Ramos (cell line): Measurements from ENCODE around the gene HEATR5A.
"Not testable (repeated sequence)": the region's sequence is repeated elsewhere in the genome, so short reads cannot be mapped to it uniquely, and the experiment has no call there.

Experiments used
- in situ Hi-C: fragments of 300-500 bp; cut with MboI; formaldehyde crosslinking; loops from one replicate; pipeline ENCODE4 v1.14.3; 2022; ENCODE audit warnings: low sequenced_read_pairs; ENCODE audit not compliant: unreplicated experiment

The HEATR5A gene

DNA sequence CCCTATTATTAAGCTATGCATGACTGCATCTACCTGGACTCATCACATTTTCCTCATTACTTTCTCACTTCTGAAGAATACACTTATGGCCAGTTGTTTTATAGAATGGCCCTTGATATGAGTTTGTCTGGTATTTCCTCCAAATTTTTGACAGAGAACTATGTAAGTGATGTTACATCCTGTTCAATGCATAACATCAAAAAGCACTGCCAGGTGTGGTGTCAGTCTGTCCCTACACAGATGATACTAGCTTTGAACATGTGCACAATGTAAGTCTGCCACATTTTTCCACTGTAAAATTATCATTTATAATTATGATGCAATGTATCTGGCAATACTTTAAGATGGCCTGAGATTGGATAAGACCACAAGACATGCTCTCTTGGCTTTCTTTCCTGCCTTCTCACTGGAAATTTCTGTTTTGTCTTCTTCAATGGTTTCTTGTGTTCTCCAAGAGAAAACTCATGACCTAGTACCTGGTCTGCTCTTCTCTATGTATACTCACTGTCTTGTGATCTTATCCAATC is 28.3 kb downstream of the HEATR5A start:
- in situ Hi-C loops: no loop called here

DNA sequence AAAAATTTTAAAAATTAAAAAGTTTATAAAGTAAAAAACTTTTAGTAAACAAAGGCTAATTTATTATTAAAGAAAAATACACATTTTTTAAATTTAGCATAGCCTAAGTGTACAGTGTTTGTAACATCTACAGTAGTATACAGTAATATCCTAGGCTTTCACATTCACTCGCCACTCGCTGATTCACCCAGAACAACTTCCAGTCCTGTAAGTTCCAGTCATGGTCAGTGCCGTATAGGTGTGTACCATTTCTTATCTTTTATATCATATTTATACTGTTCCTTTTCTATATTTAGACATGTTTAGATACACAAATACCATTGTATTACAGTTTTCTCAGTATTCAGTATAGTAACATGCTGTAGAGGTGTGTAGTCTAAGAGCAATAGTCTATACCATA is 28.9 kb downstream of the HEATR5A start:
- in situ Hi-C loops: no loop called here

DNA sequence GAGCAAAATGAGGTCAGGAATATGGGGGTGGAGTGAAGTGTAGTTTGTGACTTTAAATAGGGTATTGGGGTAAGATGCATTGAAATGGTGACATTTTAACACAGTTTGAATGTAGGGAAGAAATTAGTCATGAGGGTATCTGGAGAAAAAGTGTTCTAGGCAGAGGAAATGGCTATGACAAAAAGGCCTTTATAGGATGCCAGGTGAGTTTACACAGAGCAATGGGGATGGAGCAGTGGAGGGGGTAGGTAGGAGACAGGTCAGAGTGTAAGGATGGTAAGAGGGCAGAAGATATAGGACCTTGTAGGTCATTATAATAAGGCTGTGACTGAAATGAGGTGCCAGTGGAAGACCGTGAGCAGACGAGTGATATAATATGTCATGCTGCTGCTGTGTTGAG is 30.4 kb downstream of the HEATR5A start:
- in situ Hi-C loops: no loop called here

DNA sequence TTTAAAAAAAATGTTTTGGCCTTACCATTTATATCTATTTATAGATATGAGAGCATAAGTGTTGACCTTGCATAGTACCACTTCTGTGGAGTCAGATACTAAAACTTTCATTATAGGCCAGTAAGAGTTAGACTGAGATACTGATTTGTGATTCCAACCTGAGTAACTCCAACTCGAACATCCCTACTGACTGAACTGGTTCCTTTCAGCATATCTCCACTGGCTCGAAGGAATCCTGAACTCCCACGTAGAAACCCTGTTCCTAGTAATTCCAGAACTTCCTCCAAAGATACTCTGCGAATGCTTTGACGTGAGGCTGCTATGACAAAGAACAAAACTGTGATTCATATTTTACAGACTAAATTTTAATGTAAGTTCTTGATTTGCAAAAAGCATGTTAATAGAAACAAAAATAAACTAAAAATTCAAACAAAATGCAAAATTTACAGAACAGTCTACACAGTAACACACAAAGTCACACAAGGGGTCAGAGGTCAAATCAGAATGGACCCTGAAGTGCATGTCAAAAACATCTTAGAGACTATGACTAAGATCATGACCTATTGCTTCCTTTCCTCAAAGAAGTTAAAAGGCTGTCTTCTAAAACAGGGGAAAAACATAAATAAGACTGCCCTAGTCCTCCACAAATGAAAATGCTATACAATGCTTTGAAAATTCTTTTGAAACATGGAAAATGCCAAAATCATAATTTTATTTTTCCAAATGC is 31.5 kb downstream of the HEATR5A start:
- in situ Hi-C loops: no loop called here

DNA sequence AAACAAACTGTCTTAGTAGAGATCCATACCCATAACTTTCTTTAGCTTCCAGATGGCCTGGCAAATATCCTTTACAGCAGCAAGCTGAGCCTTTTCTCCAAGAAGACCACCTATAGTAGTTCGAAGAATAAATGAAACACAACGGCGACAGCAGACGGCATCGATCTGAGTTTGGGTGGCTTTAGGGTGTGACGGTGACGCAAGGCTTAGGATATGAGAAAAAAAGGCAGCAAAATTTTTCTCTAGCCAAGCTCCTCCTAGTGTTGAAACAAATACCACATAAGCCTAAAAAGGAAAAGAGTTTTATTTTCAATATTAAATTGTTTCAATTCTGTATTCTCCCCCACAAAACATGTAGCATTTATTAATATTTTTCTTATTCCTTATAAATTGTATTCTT is 33.3 kb downstream of the HEATR5A start:
- in situ Hi-C loops: no loop called here

DNA sequence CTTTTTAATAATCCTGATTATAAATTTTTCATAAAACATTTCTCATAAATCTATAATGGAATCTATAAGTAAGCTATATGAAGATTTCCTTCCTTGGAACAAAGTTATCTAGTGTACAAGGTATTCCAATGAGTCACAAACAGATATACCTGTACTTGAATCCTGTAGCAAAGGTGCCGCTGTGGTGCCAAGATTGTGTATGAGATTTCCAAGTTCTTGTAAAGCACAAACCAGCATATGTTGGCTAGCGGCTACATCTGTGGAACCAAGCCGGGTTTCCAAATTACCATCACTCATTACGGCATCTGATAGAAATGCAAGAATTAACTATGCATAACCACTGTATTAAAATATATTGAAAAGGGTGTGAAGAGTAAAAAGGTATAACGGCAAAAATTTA is 34.1 kb downstream of the HEATR5A start:
- in situ Hi-C loops: no loop called here

DNA sequence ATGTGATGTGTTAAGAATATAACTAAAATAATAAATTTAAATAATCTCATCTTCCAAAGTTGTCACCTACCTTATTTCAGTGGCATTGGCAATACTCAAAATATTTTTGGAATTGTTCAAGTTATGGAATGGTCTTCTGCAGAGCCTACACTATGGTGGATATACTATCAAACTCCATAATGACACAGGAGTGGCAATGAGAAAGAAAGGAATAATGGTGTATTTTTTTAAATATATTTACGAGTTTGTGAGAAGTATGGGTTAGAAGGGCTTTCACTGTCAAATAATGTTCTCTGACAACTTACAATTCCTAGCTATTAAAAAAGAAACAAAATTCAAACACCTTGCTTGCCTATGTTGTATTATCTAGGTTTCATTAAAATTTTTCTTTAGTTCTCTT is 38.1 kb downstream of the HEATR5A start:
- in situ Hi-C loops: no loop called here

DNA sequence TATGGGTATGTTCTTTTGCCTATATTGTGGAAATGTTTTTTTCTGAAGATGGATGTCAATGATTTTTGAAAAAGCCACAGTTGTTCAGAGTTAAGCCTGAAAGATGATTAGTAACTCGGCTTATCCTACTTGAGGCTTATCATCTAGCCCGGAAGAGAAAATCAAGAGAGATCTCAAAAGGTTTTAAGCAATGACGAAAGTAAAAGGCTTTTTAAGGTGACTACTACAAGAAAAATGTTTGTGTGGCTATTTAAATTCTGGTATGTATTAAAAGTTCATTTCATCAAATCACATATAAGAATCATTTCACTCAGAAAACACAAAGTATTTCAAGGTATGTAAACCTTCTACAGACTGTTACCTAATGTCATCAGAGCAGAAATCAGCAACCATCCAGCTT is 40.2 kb downstream of the HEATR5A start:
- in situ Hi-C loops: no loop called here

DNA sequence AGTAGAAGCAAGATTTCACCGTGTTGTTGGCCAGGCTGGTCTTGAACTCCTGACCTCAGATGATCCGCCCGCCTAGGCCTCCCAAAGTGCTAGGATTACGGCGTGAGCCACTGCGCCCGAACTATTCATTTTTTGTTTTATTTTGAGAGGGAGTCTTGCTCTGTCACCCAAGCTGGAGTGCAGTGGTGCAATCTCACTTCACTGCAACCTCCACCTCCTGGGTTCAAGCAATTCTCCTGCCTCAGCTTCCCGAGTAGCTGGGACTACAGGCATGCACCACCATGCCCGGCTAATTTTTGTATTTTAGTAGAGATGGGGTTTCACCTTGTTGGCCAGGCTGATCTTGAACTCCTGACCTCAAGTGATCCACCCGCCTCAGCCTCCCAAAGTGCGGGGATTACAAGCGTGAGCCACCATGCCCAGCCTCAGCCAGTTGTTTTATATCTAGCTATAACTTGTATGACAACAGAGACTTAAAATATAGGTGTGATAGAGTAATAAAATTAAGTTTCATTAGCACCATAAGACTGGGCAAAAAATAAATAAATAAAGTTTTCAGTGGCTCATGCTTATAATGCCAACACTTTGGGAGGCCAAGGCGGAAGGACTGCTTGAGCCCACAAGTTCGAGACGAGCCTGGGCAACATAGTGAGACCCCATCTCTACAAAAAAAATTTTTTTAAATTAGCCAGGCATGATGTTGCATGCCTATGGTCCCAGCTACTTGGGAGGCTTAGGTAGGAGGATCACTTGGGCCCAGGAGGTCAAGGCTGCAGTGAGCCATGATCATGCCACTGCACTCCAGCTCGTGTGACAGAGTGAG is 41.0 kb downstream of the HEATR5A start:
- in situ Hi-C loops: not testable (repeated sequence)

DNA sequence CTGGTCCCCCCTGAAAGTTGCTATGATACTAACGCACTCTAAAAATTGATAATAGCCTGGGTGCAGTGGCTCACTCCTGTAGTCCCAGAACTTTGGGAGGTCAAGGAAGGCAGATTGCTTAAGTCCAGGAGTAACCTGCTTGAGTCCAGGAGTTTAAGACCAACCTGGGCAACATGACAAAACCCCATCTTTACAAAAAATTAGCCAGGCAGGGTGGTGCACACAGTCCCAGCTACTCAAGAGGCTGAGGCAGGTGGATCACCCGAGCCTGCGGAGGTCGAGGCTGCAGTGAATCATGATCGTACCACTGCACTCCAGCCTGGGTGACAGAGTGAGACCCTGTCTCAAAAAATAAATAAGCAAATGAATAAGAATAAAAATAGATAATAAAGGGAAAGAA is 42.9 kb downstream of the HEATR5A start:
- in situ Hi-C loops: no loop called here

DNA sequence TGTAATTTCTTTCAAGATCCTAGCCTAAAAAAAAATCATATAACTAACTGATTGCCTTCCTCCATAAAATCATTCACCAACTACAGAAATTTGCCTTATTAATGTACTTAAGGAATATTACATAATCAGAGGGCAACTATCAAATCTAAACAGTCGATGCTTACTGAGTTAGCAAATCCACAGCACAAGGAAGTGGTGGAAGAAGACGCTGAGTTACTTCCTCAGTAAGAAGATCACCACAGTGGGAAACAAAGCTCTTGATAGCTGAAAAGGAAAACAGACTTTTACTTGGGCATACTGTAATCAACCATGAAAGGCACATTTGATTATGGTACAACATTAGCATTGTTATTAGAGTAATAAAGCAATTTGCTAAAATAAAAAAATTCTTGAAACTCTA is 48.7 kb downstream of the HEATR5A start:
- in situ Hi-C loops: no loop called here

DNA sequence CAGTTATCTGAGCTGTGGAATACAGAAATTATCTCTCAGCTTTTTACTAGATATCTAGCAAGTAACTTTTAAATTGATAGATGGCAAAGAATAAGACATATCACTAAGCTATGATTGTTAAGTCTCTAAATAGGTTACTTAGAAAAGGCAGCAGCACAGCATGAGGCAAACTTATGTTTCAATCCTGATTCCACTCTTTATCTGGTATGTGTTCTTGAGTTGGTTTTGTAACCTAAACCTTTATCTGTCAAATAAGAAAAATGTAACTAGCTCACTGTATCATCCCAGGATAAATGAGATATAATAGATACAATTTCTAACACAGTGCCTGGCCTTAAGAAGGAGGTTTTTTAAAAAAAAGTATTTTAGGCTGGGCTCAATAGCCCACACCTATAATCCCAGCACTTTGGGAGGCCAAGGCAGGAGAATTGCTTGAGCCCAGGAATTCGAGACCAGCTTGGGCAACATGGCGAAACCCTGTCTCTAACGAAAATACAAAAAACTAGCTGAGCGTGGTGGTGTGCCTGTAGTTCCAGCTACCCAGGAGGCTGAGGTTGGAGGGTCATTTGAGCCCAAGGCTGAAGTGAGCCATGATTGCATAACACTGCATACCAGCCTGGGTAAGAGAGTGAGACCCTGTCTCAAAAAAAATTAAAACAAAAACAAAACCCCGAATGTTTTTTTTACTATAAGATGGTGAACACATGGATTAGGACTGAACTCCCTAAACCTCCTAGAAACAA is 56.8 kb downstream of the HEATR5A start:
- in situ Hi-C loops: no loop called here

DNA sequence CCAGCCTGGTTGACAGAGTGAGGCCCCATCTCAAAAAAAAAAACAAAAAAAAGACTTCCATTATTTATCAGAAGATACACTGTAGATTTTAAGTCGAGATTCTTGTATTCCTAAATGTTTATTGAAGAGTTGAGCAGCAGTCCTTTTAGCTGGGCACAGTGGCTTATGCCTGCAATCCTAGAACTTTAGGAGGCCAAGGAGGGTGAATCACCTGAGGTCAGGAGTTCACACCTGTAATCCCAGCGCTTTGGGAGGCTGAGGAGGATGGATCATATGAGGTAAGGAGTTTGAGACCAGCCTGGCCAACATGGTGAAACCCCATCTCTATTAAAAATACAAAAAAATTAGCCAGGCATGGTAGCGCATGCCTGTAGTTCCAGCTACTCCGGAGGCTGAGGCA is 57.6 kb downstream of the HEATR5A start:
- in situ Hi-C loops: no loop called here

DNA sequence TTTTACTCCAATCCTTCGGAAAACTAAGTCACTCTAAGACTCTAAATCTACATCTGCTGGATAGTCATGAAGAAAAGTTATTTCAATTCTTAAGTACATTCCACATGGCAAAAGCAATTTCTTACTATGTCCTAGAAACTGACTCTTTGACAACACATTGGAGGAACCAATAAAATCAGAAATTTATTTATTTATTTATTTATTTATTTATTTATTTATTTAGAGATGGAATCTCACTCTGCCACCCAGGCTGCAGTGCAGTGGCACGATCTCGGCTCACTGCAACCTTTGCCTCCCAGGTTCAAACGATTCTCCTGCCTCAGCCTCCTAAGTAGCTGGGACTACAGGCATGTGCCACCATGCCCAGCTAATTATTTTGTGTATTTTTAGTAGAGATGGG is 58.6 kb downstream of the HEATR5A start:
- in situ Hi-C loops: not testable (repeated sequence)

DNA sequence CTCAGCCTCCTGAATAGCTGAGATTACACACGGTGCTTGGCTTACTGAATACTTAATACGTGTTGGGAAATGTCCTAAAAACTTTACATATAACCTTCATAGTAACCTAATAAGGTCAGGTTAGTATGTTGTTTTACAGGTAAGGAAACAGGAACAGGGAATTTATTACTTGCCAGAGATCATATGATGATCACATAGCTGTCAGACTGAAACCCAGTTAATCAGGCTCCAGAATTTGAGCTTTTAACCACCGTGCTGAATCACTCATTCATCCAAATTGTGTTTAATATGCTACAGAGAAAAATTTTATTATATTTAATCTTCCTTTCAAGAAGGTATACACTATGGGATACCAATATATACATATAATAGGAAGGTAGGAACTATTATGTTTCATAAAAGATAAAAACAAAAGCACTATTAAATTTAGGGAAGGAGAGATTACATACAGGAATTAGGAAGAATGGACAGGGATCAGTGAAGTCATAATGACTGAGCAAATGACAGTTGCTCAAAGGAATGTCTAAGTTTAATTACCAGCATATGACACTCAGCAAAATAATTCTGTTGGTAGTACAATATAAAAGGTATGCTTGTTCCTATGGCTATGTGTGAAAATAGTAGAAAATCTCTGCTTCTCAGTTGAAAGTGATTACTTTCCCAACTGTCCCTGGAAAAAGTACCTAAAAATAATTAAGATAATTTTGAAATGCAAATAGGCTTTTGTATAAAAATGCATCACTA is 59.3 kb downstream of the HEATR5A start:
- in situ Hi-C loops: no loop called here

DNA sequence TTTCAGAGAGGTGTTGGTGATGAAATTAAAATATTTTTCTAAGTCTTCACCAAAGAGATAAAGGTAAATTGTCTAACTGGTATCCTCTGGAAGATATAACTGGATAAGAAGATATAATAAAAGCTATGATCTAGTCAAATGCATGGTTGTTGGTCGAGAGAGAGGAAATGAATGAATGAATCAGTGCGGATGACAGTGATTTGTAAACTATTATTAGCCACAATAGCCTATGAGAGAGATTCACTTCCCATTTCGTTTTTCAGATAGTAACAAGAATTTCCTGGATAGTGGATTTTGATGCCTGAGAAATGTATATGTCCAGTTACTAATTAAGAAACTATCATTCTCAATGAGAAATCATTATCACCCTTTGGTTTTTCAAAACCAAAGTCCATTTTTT is 63.1 kb downstream of the HEATR5A start:
- in situ Hi-C loops: no loop called here

DNA sequence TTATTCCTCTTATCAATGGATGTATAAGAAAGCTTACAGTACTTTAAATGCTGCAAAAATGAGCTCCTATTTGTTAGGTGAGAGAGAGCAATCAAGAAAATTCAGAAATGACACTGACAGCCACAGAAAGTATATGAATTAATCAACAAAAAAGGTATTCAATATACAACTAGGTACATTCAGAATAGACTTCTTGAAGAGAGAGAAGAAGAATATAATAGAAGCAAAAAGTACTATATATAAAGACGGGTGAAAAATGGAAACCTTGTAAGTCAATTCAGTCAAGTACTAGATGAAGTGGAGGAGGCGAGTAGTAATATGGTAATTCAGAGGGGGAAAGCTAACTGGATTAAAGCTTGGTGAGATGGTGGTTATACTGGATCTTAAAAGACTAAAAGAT is 74.3 kb downstream of the HEATR5A start:
- in situ Hi-C loops: no loop called here

DNA sequence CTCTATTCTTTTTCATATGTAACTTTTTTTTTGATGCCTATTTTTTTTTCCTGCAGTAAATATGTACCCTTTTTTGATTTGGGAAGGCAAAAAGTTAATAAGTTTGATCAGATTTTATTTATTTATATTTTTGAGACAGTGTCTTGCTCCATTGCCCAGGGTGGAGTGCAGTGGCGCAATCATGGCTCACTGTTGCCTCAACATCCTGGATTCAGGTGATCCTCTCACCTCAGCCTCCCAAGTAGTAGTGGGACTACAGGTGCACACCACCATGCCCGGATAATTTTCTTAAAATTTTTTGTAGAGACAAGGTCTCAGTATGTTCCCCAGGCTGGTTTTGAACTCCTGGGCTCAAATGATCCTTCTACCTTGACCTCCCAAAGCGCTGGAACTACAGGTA is 79.1 kb downstream of the HEATR5A start:
- in situ Hi-C loops: no loop called here

DNA sequence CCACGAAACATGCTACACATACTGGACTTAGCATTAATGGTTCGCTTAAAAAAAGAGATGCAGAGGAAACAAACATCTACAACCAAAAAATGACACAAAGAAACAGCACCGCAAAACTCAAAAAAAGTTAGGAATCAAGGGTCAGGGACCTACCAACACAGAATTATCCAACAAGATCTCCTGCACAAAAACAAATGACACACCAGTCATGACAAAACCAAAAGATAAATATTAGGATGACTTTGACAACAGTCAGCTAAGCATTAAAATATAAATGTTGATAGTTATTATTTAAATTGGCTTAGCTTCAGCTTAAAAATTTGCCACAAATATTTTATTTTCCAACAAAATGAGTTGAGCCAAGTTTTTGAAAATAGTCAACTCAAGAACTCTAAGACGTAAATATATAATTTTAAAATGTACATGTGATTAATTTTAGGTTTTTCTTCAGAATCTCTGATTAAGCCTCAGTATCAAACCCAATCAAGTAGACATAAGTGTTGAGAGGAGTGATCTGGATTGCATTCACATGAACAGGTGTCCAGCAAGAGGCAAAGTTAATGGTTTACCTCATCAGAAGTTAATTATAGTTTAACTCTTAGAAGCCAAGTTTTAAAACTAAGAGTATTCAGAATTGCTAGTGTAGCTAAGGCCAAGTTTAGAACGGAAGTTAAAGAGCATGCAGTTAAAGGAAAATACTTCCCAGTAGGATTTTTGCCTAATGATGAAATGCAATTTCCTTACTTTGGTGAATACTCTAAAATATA is 79.9 kb downstream of the HEATR5A start:
- in situ Hi-C loops: no loop called here

DNA sequence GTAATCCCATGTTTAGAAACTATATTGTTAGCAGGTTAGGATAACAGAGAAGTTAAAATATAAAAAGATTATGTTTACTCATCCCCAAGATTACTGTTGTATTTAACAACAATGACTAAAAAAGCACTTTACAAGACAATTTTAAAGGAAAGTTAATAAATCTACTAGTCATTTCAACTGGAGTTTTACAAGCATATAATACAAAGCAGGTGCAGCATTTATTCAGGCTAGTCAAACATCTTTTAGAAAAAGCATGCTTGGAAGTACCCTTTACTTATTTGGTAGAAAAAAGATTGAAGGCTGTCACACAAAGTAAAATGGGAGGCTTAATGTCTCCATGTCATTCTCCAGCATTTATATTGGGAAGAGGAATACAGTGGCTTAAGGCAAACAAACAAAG is 80.6 kb downstream of the HEATR5A start:
- in situ Hi-C loops: no loop called here
